ENCODE measurements around the gene DEPDC5.

- TF ChIP-seq POLR2A (IDR thresholded peaks at IDR 0.05): no peak
- TF ChIP-seq CTCF (IDR thresholded peaks at IDR 0.05): no peak
Measured at GRCh38 chr22:31906086-31906485, 152.3 kb downstream of the DEPDC5 start.
